Measurements from ENCODE around the gene RERGL.

- TF ChIP-seq CTCF (IDR thresholded peaks at IDR 0.05) (no peak), POLR2AphosphoS5 (IDR thresholded peaks at IDR 0.05) (no peak)
Measured at GRCh38 chr12:18135086-18135485, 45.1 kb upstream of the RERGL start.
